ENCODE results near the gene FUCA1.

GRCh38 chr1:23909412-23909811, 41.3 kb upstream of the FUCA1 start:
- TF ChIP-seq CTCF (conservative IDR thresholded peaks at IDR 0.05), result no peak
- TF ChIP-seq EZH2 (IDR thresholded peaks at IDR 0.05; ENCODE audit: low read depth), result no peak

All from PC-9 (cell line).